NB4 (cell line): ENCODE results near the gene GRID1.

Experiments used
- CTCF ChIP-seq: IDR thresholded peaks from one replicate; pipeline ENCODE4 v1.5.1; 2012; ENCODE audit warnings: low read depth, low read length
- MAX ChIP-seq: IDR thresholded peaks from 2 replicates; pipeline ENCODE4 v1.6.1; 2011; ENCODE audit warnings: low read depth, low read length
- MYC ChIP-seq: IDR thresholded peaks from 2 replicates; pipeline ENCODE4 v1.6.1; 2011; ENCODE audit warnings: low read depth, low read length
- POLR2A ChIP-seq: IDR thresholded peaks from 2 replicates; pipeline ENCODE4 v1.6.1; 2011; ENCODE audit warnings: mild to moderate bottlenecking; ENCODE audit not compliant: insufficient read length; ENCODE audit errors: extremely low read depth

GRCh38 chr10:85668522-85668921 is 698.1 kb downstream of the GRID1 start:
- no peak for TF ChIP-seq CTCF
- no peak for TF ChIP-seq POLR2A
- TF ChIP-seq MYC, result no peak
- TF ChIP-seq MAX, result no peak
